NB4 (cell line): ENCODE results near the gene RGS10.

Experiments used
- CTCF ChIP-seq: IDR thresholded peaks from one replicate; pipeline ENCODE4 v1.5.1; 2012; ENCODE audit warnings: low read depth, low read length
- MAX ChIP-seq: IDR thresholded peaks from 2 replicates; pipeline ENCODE4 v1.6.1; 2011; ENCODE audit warnings: low read depth, low read length
- MYC ChIP-seq: IDR thresholded peaks from 2 replicates; pipeline ENCODE4 v1.6.1; 2011; ENCODE audit warnings: low read depth, low read length
- POLR2A ChIP-seq: IDR thresholded peaks from 2 replicates; pipeline ENCODE4 v1.6.1; 2011; ENCODE audit warnings: mild to moderate bottlenecking; ENCODE audit not compliant: insufficient read length; ENCODE audit errors: extremely low read depth

- TF ChIP-seq CTCF = no peak
- TF ChIP-seq POLR2A = no peak
- TF ChIP-seq MAX = no peak
- TF ChIP-seq MYC = no peak
Observed at GRCh38 chr10:119521443-119522204, 20.9 kb downstream of the RGS10 start.
